GM23338 (cell line): ENCODE measurements around the gene PTGDR2. TPM values are rescaled to one million over a fixed set of nuclear protein-coding genes. Genes with fewer than 3 reads are reported as not detected.

ENCODE experiments used
- ATAC-seq: fragments of 200-7000 bp; cut with Tn5 transposase; 3 replicates; pipeline ENCODE4 v1.9.1; 2020
- DNase-seq: peaks from one replicate; pipeline ENCODE4 v3.0.0-alpha.2; 2015; ENCODE audit warnings: low spot score
- H2AFZ ChIP-seq: fragments of 200-600 bp; sonication (generic); 2 replicates; pipeline ENCODE4 v1.8.0; 2016; ENCODE audit warnings: antibody characterized with exemption, mild to moderate bottlenecking, moderate library complexity
- H3F3A ChIP-seq: fragments of 200-600 bp; sonication (generic); replicated peaks from 2 replicates; pipeline ENCODE4 v1.8.0; 2017; ENCODE audit warnings: antibody characterized with exemption, mixed run types, low read depth
- H3K27ac ChIP-seq: fragments of 200-600 bp; sonication (generic); 2 replicates; pipeline ENCODE4 v1.6.1; 2016; ENCODE audit warnings: low read depth
- H3K27me3 ChIP-seq: fragments of 200-600 bp; sonication (generic); 2 replicates; pipeline ENCODE4 v1.8.0; 2016; ENCODE audit warnings: mild to moderate bottlenecking, mixed run types, moderate library complexity; ENCODE audit not compliant: insufficient read depth
- H3K36me3 ChIP-seq: fragments of 200-600 bp; sonication (generic); 2 replicates; pipeline ENCODE4 v1.8.0; 2016; ENCODE audit warnings: mild to moderate bottlenecking; ENCODE audit not compliant: insufficient read depth
- H3K4me1 ChIP-seq: fragments of 200-600 bp; sonication (generic); 2 replicates; pipeline ENCODE4 v1.8.0; 2016; ENCODE audit warnings: mild to moderate bottlenecking, moderate library complexity; ENCODE audit not compliant: insufficient read depth
- H3K4me2 ChIP-seq: fragments of 200-600 bp; sonication (generic); 2 replicates; pipeline ENCODE4 v1.7.1; 2017; ENCODE audit warnings: mixed run types
- H3K4me3 ChIP-seq: fragments of 200-600 bp; sonication (generic); 2 replicates; pipeline ENCODE4 v1.6.1; 2016; ENCODE audit warnings: mixed run types
- H3K79me2 ChIP-seq: fragments of 200-600 bp; sonication (generic); replicated peaks from 2 replicates; pipeline ENCODE4 v1.8.0; 2017; ENCODE audit warnings: mild to moderate bottlenecking; ENCODE audit not compliant: insufficient read depth
- H3K9me2 ChIP-seq: fragments of 200-600 bp; sonication (generic); 2 replicates; pipeline ENCODE4 v1.8.0; 2017; ENCODE audit not compliant: insufficient read depth
- H4K20me1 ChIP-seq: fragments of 200-600 bp; sonication (generic); replicated peaks from 2 replicates; pipeline ENCODE4 v1.8.0; 2017; ENCODE audit warnings: mild to moderate bottlenecking; ENCODE audit not compliant: insufficient read depth
- H3K27ac Mint-ChIP-seq: 2 replicates; pipeline ENCODE4 v1.8.0; 2020; ENCODE audit warnings: inconsistent platforms, mild to moderate bottlenecking, moderate library complexity, mixed read lengths
- H3K27me3 Mint-ChIP-seq: 3 replicates; pipeline ENCODE4 v1.8.0; 2022; ENCODE audit warnings: low read depth, mild to moderate bottlenecking, moderate library complexity, mixed read lengths, inconsistent platforms; ENCODE audit not compliant: insufficient read depth, poor library complexity
- H3K36me3 Mint-ChIP-seq: 3 replicates; pipeline ENCODE4 v1.8.0; 2021; ENCODE audit warnings: low read depth, mild to moderate bottlenecking, inconsistent platforms, moderate library complexity, mixed read lengths
- H3K4me1 Mint-ChIP-seq: 3 replicates; pipeline ENCODE4 v1.8.0; 2020; ENCODE audit warnings: mild to moderate bottlenecking, inconsistent platforms, mixed read lengths
- H3K4me3 Mint-ChIP-seq: 3 replicates; pipeline ENCODE4 v1.8.0; 2021; ENCODE audit warnings: moderate library complexity, mild to moderate bottlenecking, inconsistent platforms, mixed read lengths
- H3K9me3 Mint-ChIP-seq: 3 replicates; pipeline ENCODE4 v1.8.0; 2020; ENCODE audit warnings: moderate library complexity, mild to moderate bottlenecking, inconsistent platforms, mixed read lengths
- CREB1 ChIP-seq: fragments of 250-450 bp; sonication (Bioruptor Pico); IDR thresholded peaks from 2 replicates; pipeline ENCODE4 v1.5.0; 2020; ENCODE audit warnings: low read depth, mild to moderate bottlenecking, moderate library complexity
- CTCF ChIP-seq, 2 experiments: fragments of 200-600 bp in 1 of 2; sonication (generic) in 1 of 2; conservative IDR thresholded peaks; 2 replicates each; pipeline versions ENCODE4 v1.5.1 to v1.6.1; 2016 to 2017; ENCODE audit warnings: antibody characterized with exemption in 2 of 2, low read depth in 2 of 2, mild to moderate bottlenecking in 2 of 2, moderate library complexity in 1 of 2
- ETS1 ChIP-seq: IDR thresholded peaks from 2 replicates; pipeline ENCODE4 v1.6.1; 2016; ENCODE audit warnings: antibody characterized with exemption
- EZH2 ChIP-seq: fragments of 200-600 bp; sonication (generic); IDR thresholded peaks from one replicate; pipeline ENCODE4 v1.8.0; 2017; ENCODE audit warnings: antibody characterized with exemption, mild to moderate bottlenecking, low read depth; ENCODE audit not compliant: unreplicated experiment
- JUNB ChIP-seq: IDR thresholded peaks from one replicate; pipeline ENCODE4 v1.6.1; 2016; ENCODE audit warnings: antibody characterized with exemption; ENCODE audit not compliant: unreplicated experiment
- STAT1 ChIP-seq: IDR thresholded peaks from one replicate; pipeline ENCODE4 v1.6.1; 2016; ENCODE audit warnings: antibody characterized with exemption; ENCODE audit not compliant: unreplicated experiment
- ZNF114 ChIP-seq: fragments of 250-450 bp; sonication (Bioruptor Pico); IDR thresholded peaks from 2 replicates; pipeline ENCODE4 v1.5.0; 2020; ENCODE audit warnings: mild to moderate bottlenecking, moderate library complexity
- ZNF462 ChIP-seq: fragments of 250-450 bp; sonication (Bioruptor Pico); IDR thresholded peaks from 2 replicates; pipeline ENCODE4 v1.5.0; 2020; ENCODE audit warnings: mild to moderate bottlenecking, moderate library complexity
- polyA plus RNA-seq: library from polyadenylated mRNA; unstranded; fragments of >200 nt; fragmentation: Nextera tagmentation; extraction: Ambion mirVana; gene quantifications from 2 replicates; pipeline ENCODE4 v1.2.1, GENCODE V29; 2016
- total RNA-seq: library from RNA; depleted of rRNA; stranded (reverse); fragments of >200 nt; shearing (Covaris generic); gene quantifications from 2 replicates; pipeline ENCODE4 v1.2.3, GENCODE V29; 2014

Gene PTGDR2
- total and polyA plus RNA-seq, 2 experiments from 2014 or later, result 0.24 to 0.73 TPM

GRCh38 chr11:60867871-60868681 is 12.3 kb upstream of the PTGDR2 start:
- no peak for ATAC-seq
- Histone ChIP-seq H3F3A (no peaks in the 10 kb centered on the region), H3K4me2 (no peak overlapping the region), H3K9me2 (no peaks in the 10 kb centered on the region), H3K79me2 (no peaks in the 10 kb centered on the region), H3K4me1 (no peaks in the 10 kb centered on the region), H4K20me1 (no peaks in the 10 kb centered on the region), H2AFZ (no peak overlapping the region), H3K27me3 (no peaks in the 10 kb centered on the region), H3K4me3 (no peak overlapping the region), H3K36me3 (no peaks in the 10 kb centered on the region), H3K27ac (no peak overlapping the region)
- TF ChIP-seq JUNB (no peak), CTCF (conservative IDR thresholded peaks at IDR 0.05; ENCODE audit: low read depth in 2 of 2) (no peak), EZH2 (no peak), ETS1 (no peak), ZNF462 (no peak), ZNF114 (CRISPR knock-in tag) (no peak), CREB1 (CRISPR knock-in tag) (no peak), STAT1 (no peak)
- DNase-seq, result no peak
- H3K27ac Mint-ChIP-seq, result no peak overlapping the region
- no peak overlapping the region for H3K4me3 Mint-ChIP-seq
- H3K9me3 Mint-ChIP-seq, result no peaks in the 10 kb centered on the region; the same call in 2 of the 3 replicates
- peaks cover 2% of the 10 kb centered on the region; the same call in 2 of the 3 replicates for H3K4me1 Mint-ChIP-seq
- no peaks in the 10 kb centered on the region for H3K36me3 Mint-ChIP-seq
- H3K27me3 Mint-ChIP-seq, result peaks cover 4% of the 10 kb centered on the region
